GM21786 (cell line): ENCODE results near the gene PPM1L.

Source experiments
- ATAC-seq: cut with Tn5 transposase; IDR thresholded peaks from one replicate; pipeline ENCODE4 v1.9.1; 2021; ENCODE audit not compliant: unreplicated experiment

PPM1L gene

GRCh38 chr3:160763073-160763472, 7.0 kb downstream of the PPM1L start:
- ATAC-seq: no peak

GRCh38 chr3:160765211-160765610, 9.2 kb downstream of the PPM1L start:
- ATAC-seq: no peak

- no peak for ATAC-seq
These were observed 12.0 kb downstream of the PPM1L start for GRCh38 chr3:160768031-160768430.

GRCh38 chr3:160768918-160769317, 12.9 kb downstream of the PPM1L start:
- ATAC-seq: no peak

GRCh38 chr3:160771811-160772459, 15.9 kb downstream of the PPM1L start:
- ATAC-seq: no peak

GRCh38 chr3:160773722-160774121, 17.7 kb downstream of the PPM1L start:
- no peak for ATAC-seq

- ATAC-seq: no peak
These were observed 18.1 kb downstream of the PPM1L start for GRCh38 chr3:160774172-160774571.

- ATAC-seq: no peak
These were observed 22.4 kb downstream of the PPM1L start for GRCh38 chr3:160778480-160778879.

- no peak for ATAC-seq
These were observed 23.0 kb downstream of the PPM1L start for GRCh38 chr3:160779040-160779439.

GRCh38 chr3:160780245-160780644, 24.2 kb downstream of the PPM1L start:
- ATAC-seq: no peak

GRCh38 chr3:160781402-160781801, 25.4 kb downstream of the PPM1L start:
- no peak for ATAC-seq

- no peak for ATAC-seq
These were observed 25.8 kb downstream of the PPM1L start for GRCh38 chr3:160781863-160782262.

GRCh38 chr3:160784853-160785252, 28.8 kb downstream of the PPM1L start:
- ATAC-seq: no peak

GRCh38 chr3:160790726-160791125, 34.7 kb downstream of the PPM1L start:
- no peak for ATAC-seq

- ATAC-seq: no peak
These were observed 36.5 kb downstream of the PPM1L start for GRCh38 chr3:160792540-160792939.

GRCh38 chr3:160793722-160794252, 37.8 kb downstream of the PPM1L start:
- ATAC-seq: no peak

GRCh38 chr3:160796089-160796812, 40.2 kb downstream of the PPM1L start:
- no peak for ATAC-seq

- no peak for ATAC-seq
These were observed 40.8 kb downstream of the PPM1L start for GRCh38 chr3:160796813-160797164.

GRCh38 chr3:160797356-160797755, 41.3 kb downstream of the PPM1L start:
- no peak for ATAC-seq

- ATAC-seq: peak; percentile 54
These were observed 45.5 kb downstream of the PPM1L start for GRCh38 chr3:160801386-160802118.

- no peak for ATAC-seq
These were observed 48.7 kb downstream of the PPM1L start for GRCh38 chr3:160804762-160805161.

- no peak for ATAC-seq
These were observed 50.1 kb downstream of the PPM1L start for GRCh38 chr3:160806094-160806493.
